B cell (primary cell): ENCODE results near the gene CPS1. TPM values are rescaled to one million over a fixed set of nuclear protein-coding genes. Genes with fewer than 3 reads are reported as not detected.

Experiments
- ATAC-seq: fragments of 200-7000 bp; cut with Tn5 transposase; one replicate; pipeline ENCODE4 v1.10.0; 2021; ENCODE audit warnings: low read depth, mild to moderate bottlenecking, moderate number of reproducible peaks, moderate library complexity
- CTCF ChIA-PET: fragments of 350-600 bp; sonication (Branson Sonifier 250); formaldehyde crosslinking; loops from one replicate; lab custom pipeline; 2021; ENCODE audit warnings: antibody characterized with exemption, inconsistent platforms; lab: Charles Lee
- POLR2A ChIA-PET: fragments of 350-600 bp; sonication (Branson Sonifier 250); formaldehyde crosslinking; loops from one replicate; lab custom pipeline; 2021; ENCODE audit warnings: antibody characterized with exemption; lab: Charles Lee
- DNase-seq: peaks from one replicate; pipeline ENCODE4 v3.0.0; 2013
- H2AFZ ChIP-seq: 2 replicates; pipeline ENCODE4 v1.6.1; 2012; ENCODE audit warnings: mild to moderate bottlenecking, low read depth, low read length; ENCODE audit not compliant: insufficient read depth, poor library complexity, severe bottlenecking
- H3K27ac ChIP-seq, 2 donors: 1 replicate in 1 of 2; 2 replicates in 1 of 2; pipeline ENCODE4 v1.5.1; 2012 to 2013; ENCODE audit warnings: low read length in 2 of 2, mild to moderate bottlenecking in 2 of 2, moderate library complexity in 1 of 2
- H3K27me3 ChIP-seq, 4 experiments: fragments of 200-600 bp in 1 of 4; sonication (generic) in 1 of 4; replicated peaks in 1 of 4; 1 replicate in 2 of 4; 2 replicates in 2 of 4; pipeline versions ENCODE4 v1.6.1 to v1.7.0; 2013 to 2016; ENCODE audit warnings: low read length in 3 of 4, mild to moderate bottlenecking in 2 of 4, mixed read lengths in 1 of 4, moderate library complexity in 1 of 4; ENCODE audit not compliant: insufficient read depth in 4 of 4, control insufficient read depth in 3 of 4; ENCODE audit errors: control extremely low read depth in 1 of 4
- H3K36me3 ChIP-seq, 2 experiments: replicated peaks in 1 of 2; 1 replicate in 1 of 2; 2 replicates in 1 of 2; pipeline versions ENCODE4 v1.6.1 to v1.7.1; 2013; ENCODE audit warnings: low read length in 1 of 2; ENCODE audit not compliant: insufficient read depth in 2 of 2, control insufficient read depth in 1 of 2; ENCODE audit errors: control extremely low read depth in 1 of 2, extremely low read depth in 1 of 2
- H3K4me1 ChIP-seq, 2 donors: fragments of 200-600 bp in 1 of 2; sonication (generic) in 1 of 2; 1 replicate in 1 of 2; 2 replicates in 1 of 2; pipeline versions ENCODE4 v1.5.1 to v1.6.1; 2013 to 2017; ENCODE audit warnings: low read length in 2 of 2; ENCODE audit not compliant: control insufficient read depth in 2 of 2, insufficient read depth in 2 of 2
- H3K4me2 ChIP-seq: replicated peaks from 2 replicates; pipeline ENCODE3; 2012; ENCODE audit warnings: mild to moderate bottlenecking, low read depth, low read length; ENCODE audit not compliant: poor library complexity, severe bottlenecking
- H3K4me3 ChIP-seq, 5 experiments: fragments of 200-600 bp in 1 of 5; sonication (generic) in 1 of 5; 1 replicate in 3 of 5; 2 replicates in 2 of 5; pipeline versions ENCODE4 v1.5.1 to v1.7.0; 2011 to 2016; ENCODE audit warnings: low read length in 4 of 5, mild to moderate bottlenecking in 4 of 5, low read depth in 2 of 5, control low read depth in 1 of 5, moderate library complexity in 1 of 5; ENCODE audit not compliant: insufficient read depth in 1 of 5; ENCODE audit errors: control extremely low read depth in 1 of 5, extremely low read depth in 1 of 5
- H3K79me2 ChIP-seq: fragments of 200-600 bp; sonication (generic); one replicate; pipeline ENCODE4 v1.6.0; 2016; ENCODE audit warnings: low read length; ENCODE audit not compliant: control insufficient read depth, insufficient read depth
- H3K9ac ChIP-seq: fragments of 200-600 bp; sonication (generic); 2 replicates; pipeline ENCODE4 v1.6.1; 2017; ENCODE audit warnings: mild to moderate bottlenecking, low read length, moderate library complexity
- H3K9me3 ChIP-seq, 3 donors: one replicate each; pipeline versions ENCODE4 v1.6.1 to v1.7.1; 2013; ENCODE audit warnings: low read length in 2 of 3; ENCODE audit not compliant: control insufficient read depth in 2 of 3, insufficient read depth in 1 of 3; ENCODE audit errors: control extremely low read depth in 1 of 3
- H4K20me1 ChIP-seq: 2 replicates; pipeline ENCODE4 v1.6.0; 2012; ENCODE audit warnings: mild to moderate bottlenecking, low read length; ENCODE audit not compliant: insufficient read depth, control insufficient read depth, poor library complexity, severe bottlenecking
- H3K27ac Mint-ChIP-seq: one replicate; pipeline ENCODE4 v1.8.0; 2021; ENCODE audit warnings: mixed read lengths
- H3K27me3 Mint-ChIP-seq: one replicate; pipeline ENCODE4 v1.8.0; 2021; ENCODE audit warnings: mixed read lengths
- H3K4me1 Mint-ChIP-seq: one replicate; pipeline ENCODE4 v1.8.0; 2021; ENCODE audit warnings: mixed read lengths
- H3K4me3 Mint-ChIP-seq: one replicate; pipeline ENCODE4 v1.8.0; 2021; ENCODE audit warnings: mixed read lengths
- H3K9me3 Mint-ChIP-seq: one replicate; pipeline ENCODE4 v1.8.0; 2022; ENCODE audit warnings: mixed read lengths; ENCODE audit not compliant: insufficient read depth
- CTCF ChIP-seq: fragments of 200-600 bp; IDR thresholded peaks from one replicate; pipeline ENCODE4 v1.8.0; 2022; ENCODE audit warnings: antibody characterized with exemption, mild to moderate bottlenecking
- EZH2 ChIP-seq: IDR thresholded peaks from 2 replicates; pipeline ENCODE4 v1.6.1; 2012; ENCODE audit warnings: borderline replicate concordance, low read depth, mild to moderate bottlenecking, moderate library complexity, low read length; ENCODE audit not compliant: insufficient read depth, poor library complexity, severe bottlenecking
- WGBS: methylation state at CpG from one replicate; pipeline ENCODE4 v1.1.5; 2013; ENCODE audit warnings: missing lambda C conversion rate; ENCODE audit not compliant: insufficient coverage; 5-methylcytosine and 5-hydroxymethylcytosine counted together
- intact Hi-C: fragments of 100-400 bp; cut with micrococcal nuclease; formaldehyde crosslinking; loops from one replicate; pipeline ENCODE4 v1.10.0; 2022
- polyA plus RNA-seq: library from polyadenylated mRNA; depleted of rRNA; stranded (reverse); fragments of >200 nt; gene quantifications from 2 replicates; pipeline ENCODE4 v1.2.3, GENCODE V29; 2012
- total RNA-seq, 2 donors: library from RNA; stranded (reverse); fragments of 120-200 nt in 1 of 2; gene quantifications; 1 replicate in 1 of 2; 2 replicates in 1 of 2; pipeline versions ENCODE4 v1.2.3 to v1.2.4, GENCODE V29; 2013 to 2022

CPS1 gene
- total and polyA plus RNA-seq, 2 donors (not counting 1 experiment from before 2014, with no cell fraction given), result 0.12 to 0.25 TPM

- ChIA-PET POLR2A (no interaction called here), CTCF (no interaction called here)
- Mint-ChIP-seq H3K4me3 (no peak overlapping the region), H3K27me3 (peaks cover 2% of the 10 kb centered on the region), H3K27ac (no peak overlapping the region), H3K4me1 (no peaks in the 10 kb centered on the region), H3K9me3 (no peaks in the 10 kb centered on the region)
- Histone ChIP-seq H4K20me1 (no peaks in the 10 kb centered on the region), H3K27me3 (no peaks in the 10 kb centered on the region), H3K4me3 (no peak overlapping the region), H3K9me3 (no peaks in the 10 kb centered on the region), H3K4me2 (no peak overlapping the region), H2AFZ (no peak overlapping the region), H3K4me1 (no peaks in the 10 kb centered on the region), H3K9ac (no peak overlapping the region), H3K27ac (no peak overlapping the region), H3K36me3 (no peaks in the 10 kb centered on the region), H3K79me2 (no peaks in the 10 kb centered on the region)
- ATAC-seq (no peak), DNase-seq (no peak)
- intact Hi-C loops, result no loop called here
- no CpG with 5 or more reads among the region's 5 CpGs for WGBS
- no peak for TF ChIP-seq CTCF
Measured at GRCh38 chr2:210561475-210561874, 5.1 kb downstream of the CPS1 start.

- no peaks in the 10 kb centered on the region for H3K36me3 ChIP-seq
- 100% methylated on average over 1 of the region's 1 CpG for WGBS
- DNase-seq (no peak), ATAC-seq (no peak)
- no peak overlapping the region for H3K4me2 ChIP-seq
- no peaks in the 10 kb centered on the region for H4K20me1 ChIP-seq
- POLR2A ChIA-PET, result no interaction called here
- TF ChIP-seq EZH2 (no peak), CTCF (no peak)
- intact Hi-C loops, result no loop called here
- H2AFZ ChIP-seq, result no peak overlapping the region
- Mint-ChIP-seq H3K27me3 (peaks cover 2% of the 10 kb centered on the region), H3K9me3 (no peaks in the 10 kb centered on the region), H3K27ac (no peak overlapping the region), H3K4me1 (no peaks in the 10 kb centered on the region), H3K4me3 (no peak overlapping the region)
- H3K4me3 ChIP-seq, result no peak overlapping the region
- CTCF ChIA-PET, result interaction anchor here (0.6 kb wide), 1 partner anchor 233 kb away, joined by 3 read pairs; no protein-coding TSS in a partner anchor
- no peaks in the 10 kb centered on the region for H3K9me3 ChIP-seq
- H3K27ac ChIP-seq, result no peak overlapping the region
- H3K79me2 ChIP-seq, result no peaks in the 10 kb centered on the region
- no peaks in the 10 kb centered on the region for H3K27me3 ChIP-seq
- H3K4me1 ChIP-seq, result no peaks in the 10 kb centered on the region
- no peak overlapping the region for H3K9ac ChIP-seq
Measured at GRCh38 chr2:210562091-210562490, 5.7 kb downstream of the CPS1 start.
